Activated B cell treated with CpG ODN at 0.5 μM for 24 hours (primary cell): ENCODE measurements around the gene TRIM65. TPM values are rescaled to one million over a fixed set of nuclear protein-coding genes. Genes with fewer than 3 reads are reported as not detected.
A peak's percentile ranks its signal among the peaks of the same experiment; 100 is the strongest.

Experiments
- ATAC-seq: fragments of 200-7000 bp; cut with Tn5 transposase; one replicate; pipeline ENCODE4 v1.10.0; 2021; ENCODE audit warnings: low read depth, mild to moderate bottlenecking, moderate library complexity
- CTCF ChIA-PET: fragments of 350-600 bp; sonication (Branson Sonifier 250); formaldehyde crosslinking; loops from one replicate; lab custom pipeline; 2021; ENCODE audit warnings: antibody characterized with exemption; lab: Charles Lee
- POLR2A ChIA-PET: fragments of 350-600 bp; sonication (Branson Sonifier 250); formaldehyde crosslinking; loops from one replicate; lab custom pipeline; 2021; ENCODE audit warnings: antibody characterized with exemption; lab: Charles Lee
- DNase-seq: peaks from one replicate; pipeline ENCODE4 v3.0.0; 2022
- H3K27ac Mint-ChIP-seq: one replicate; pipeline ENCODE4 v1.8.0; 2020; ENCODE audit warnings: mixed read lengths
- H3K27me3 Mint-ChIP-seq: one replicate; pipeline ENCODE4 v1.8.0; 2021; ENCODE audit warnings: mixed read lengths
- H3K36me3 Mint-ChIP-seq: one replicate; pipeline ENCODE4 v1.8.0; 2021; ENCODE audit warnings: low read depth, mixed read lengths
- H3K4me1 Mint-ChIP-seq: one replicate; pipeline ENCODE4 v1.8.0; 2021; ENCODE audit warnings: mixed read lengths
- H3K4me3 Mint-ChIP-seq: one replicate; pipeline ENCODE4 v1.8.0; 2020; ENCODE audit warnings: mild to moderate bottlenecking, mixed read lengths
- H3K9me3 Mint-ChIP-seq: one replicate; pipeline ENCODE4 v1.8.0; 2020; ENCODE audit warnings: mixed read lengths
- intact Hi-C: fragments of 100-400 bp; cut with micrococcal nuclease; formaldehyde crosslinking; loops from one replicate; pipeline ENCODE4 v1.15.1; 2024
- total RNA-seq: library from RNA; stranded (reverse); gene quantifications from 2 replicates; pipeline ENCODE4 v1.2.3, GENCODE V29; 2022
- TF ChIP-seq, protein P1 (sequence below): fragments of 200-600 bp; IDR thresholded peaks from one replicate; pipeline ENCODE4 v1.8.0; 2022; ENCODE audit warnings: antibody characterized with exemption, mild to moderate bottlenecking

The TRIM65 gene
- total RNA-seq, 1 donor from 2014 or later, result 22.4 TPM

DNA sequence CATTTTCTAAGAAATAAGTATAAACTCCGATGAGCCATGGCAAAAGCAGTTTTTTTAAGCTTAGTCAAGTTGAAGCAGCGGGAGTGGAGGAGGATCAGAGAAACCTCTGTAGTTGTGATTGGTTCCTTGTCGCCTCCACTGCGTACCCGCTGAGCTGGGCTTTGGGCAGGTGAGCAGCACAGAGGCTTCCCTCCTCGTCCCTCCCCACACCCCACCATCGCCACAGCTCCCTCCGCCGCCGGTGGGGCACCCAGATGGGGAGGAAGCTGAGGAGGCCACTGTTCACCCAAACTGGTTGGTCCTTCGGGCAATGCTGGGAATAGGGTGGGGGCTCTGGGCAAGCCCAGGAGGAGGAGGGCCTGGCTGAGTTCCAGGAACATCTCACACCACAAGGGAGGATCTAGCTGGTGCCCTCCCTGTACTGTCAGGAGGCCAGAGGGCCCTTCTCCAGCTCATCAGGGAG is 13.1 kb upstream of the TRIM65 start:
- Mint-ChIP-seq H3K4me1 (peaks cover 6% of the 10 kb centered on the region), H3K27ac (no peak overlapping the region), H3K27me3 (no peaks in the 10 kb centered on the region), H3K36me3 (peaks cover 7% of the 10 kb centered on the region), H3K9me3 (no peaks in the 10 kb centered on the region), H3K4me3 (no peak overlapping the region)
- ATAC-seq (no peak), DNase-seq (no peak)
- TF ChIP-seq, protein P1, sequence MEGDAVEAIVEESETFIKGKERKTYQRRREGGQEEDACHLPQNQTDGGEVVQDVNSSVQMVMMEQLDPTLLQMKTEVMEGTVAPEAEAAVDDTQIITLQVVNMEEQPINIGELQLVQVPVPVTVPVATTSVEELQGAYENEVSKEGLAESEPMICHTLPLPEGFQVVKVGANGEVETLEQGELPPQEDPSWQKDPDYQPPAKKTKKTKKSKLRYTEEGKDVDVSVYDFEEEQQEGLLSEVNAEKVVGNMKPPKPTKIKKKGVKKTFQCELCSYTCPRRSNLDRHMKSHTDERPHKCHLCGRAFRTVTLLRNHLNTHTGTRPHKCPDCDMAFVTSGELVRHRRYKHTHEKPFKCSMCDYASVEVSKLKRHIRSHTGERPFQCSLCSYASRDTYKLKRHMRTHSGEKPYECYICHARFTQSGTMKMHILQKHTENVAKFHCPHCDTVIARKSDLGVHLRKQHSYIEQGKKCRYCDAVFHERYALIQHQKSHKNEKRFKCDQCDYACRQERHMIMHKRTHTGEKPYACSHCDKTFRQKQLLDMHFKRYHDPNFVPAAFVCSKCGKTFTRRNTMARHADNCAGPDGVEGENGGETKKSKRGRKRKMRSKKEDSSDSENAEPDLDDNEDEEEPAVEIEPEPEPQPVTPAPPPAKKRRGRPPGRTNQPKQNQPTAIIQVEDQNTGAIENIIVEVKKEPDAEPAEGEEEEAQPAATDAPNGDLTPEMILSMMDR, result no peak
- intact Hi-C loops, result loop anchor here (10.0 kb wide), 1 partner anchor 365 kb away; no protein-coding TSS in a partner anchor
- ChIA-PET CTCF (interaction anchor here (1.3 kb wide), 1 partner anchor 95 kb away, joined by 9 read pairs; no protein-coding TSS in a partner anchor), POLR2A (no interaction called here)

DNA sequence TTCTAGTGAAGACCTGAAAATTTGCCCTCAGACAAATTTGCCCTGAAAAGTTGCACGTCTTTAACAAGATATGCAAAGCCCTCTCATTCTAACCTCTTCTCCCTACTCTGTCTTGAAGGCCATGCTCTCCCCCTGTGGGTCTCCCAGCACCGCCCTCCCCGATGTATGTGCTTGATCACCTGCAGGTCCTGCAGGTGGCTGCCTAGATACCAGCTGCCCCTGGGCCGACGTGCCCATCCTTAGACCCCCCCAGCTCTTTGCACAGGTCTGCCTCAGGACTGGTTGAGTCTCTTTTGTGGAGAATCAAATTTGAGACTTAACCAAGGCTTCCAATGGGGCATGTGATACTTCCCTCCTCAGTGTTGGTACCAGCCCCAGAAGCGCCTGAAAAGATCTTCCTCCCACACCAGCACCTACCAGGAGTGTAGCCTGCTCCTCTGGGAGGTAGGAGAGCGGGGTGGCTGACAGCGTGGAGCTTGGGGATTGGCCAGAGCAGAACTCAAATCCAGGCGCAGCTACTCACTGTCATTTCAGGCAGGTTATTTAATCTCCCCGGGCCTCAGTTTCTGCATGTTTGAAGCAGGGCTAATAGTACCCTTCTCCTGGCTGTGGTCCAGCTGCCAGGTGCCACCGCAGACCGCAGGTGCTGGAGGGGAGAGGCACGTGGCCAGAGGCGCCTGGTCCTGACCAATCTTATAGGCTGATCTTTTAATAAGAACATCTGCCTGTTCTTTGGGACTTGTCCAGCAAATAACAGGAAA is 12.5 kb upstream of the TRIM65 start:
- peaks cover 4% of the 10 kb centered on the region for H3K36me3 Mint-ChIP-seq
- TF ChIP-seq, protein P1, result no peak
- no peak for DNase-seq
- H3K4me1 Mint-ChIP-seq, result peaks cover 6% of the 10 kb centered on the region
- intact Hi-C loops, result loop anchor here (10.0 kb wide), 1 partner anchor 366 kb away; no protein-coding TSS in a partner anchor
- ATAC-seq, result no peak
- H3K27me3 Mint-ChIP-seq, result no peaks in the 10 kb centered on the region
- ChIA-PET CTCF (interaction anchor here (1.3 kb wide), 1 partner anchor 96 kb away, joined by 9 read pairs; no protein-coding TSS in a partner anchor), POLR2A (no interaction called here)
- no peak overlapping the region for H3K4me3 Mint-ChIP-seq
- H3K9me3 Mint-ChIP-seq, result no peaks in the 10 kb centered on the region
- no peak overlapping the region for H3K27ac Mint-ChIP-seq

DNA sequence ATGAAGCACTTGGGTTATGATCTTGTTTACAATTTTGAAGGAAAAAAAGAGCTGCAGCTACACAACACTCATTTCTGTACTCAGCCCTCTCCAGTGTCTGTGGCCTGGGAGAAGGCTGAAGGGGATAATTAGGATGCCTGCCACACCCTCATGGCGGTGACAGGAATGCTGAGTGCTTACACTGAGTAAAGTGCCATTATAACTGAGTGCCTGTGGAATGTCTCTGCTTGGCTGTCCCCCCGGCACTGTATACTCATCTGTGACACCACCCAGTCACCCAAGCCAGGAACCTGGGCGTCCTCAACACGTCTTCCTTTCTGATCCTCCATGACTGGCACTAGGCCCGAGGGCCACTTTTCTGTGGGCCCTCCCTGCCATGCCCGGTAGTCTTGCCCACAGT is 11.4 kb upstream of the TRIM65 start:
- Mint-ChIP-seq H3K4me1 (peaks cover 11% of the 10 kb centered on the region), H3K27ac (no peak overlapping the region), H3K9me3 (no peaks in the 10 kb centered on the region), H3K27me3 (no peaks in the 10 kb centered on the region), H3K36me3 (no peaks in the 10 kb centered on the region), H3K4me3 (no peak overlapping the region)
- ChIA-PET CTCF (no interaction called here), POLR2A (interaction anchor here (0.5 kb wide), 1 partner anchor 439 kb away, joined by 3 read pairs; no protein-coding TSS in a partner anchor)
- ATAC-seq, result no peak
- no peak for DNase-seq
- TF ChIP-seq, protein P1, result no peak
- intact Hi-C loops, result loop anchor here (10.0 kb wide), 1 partner anchor 367 kb away; no protein-coding TSS in a partner anchor

DNA sequence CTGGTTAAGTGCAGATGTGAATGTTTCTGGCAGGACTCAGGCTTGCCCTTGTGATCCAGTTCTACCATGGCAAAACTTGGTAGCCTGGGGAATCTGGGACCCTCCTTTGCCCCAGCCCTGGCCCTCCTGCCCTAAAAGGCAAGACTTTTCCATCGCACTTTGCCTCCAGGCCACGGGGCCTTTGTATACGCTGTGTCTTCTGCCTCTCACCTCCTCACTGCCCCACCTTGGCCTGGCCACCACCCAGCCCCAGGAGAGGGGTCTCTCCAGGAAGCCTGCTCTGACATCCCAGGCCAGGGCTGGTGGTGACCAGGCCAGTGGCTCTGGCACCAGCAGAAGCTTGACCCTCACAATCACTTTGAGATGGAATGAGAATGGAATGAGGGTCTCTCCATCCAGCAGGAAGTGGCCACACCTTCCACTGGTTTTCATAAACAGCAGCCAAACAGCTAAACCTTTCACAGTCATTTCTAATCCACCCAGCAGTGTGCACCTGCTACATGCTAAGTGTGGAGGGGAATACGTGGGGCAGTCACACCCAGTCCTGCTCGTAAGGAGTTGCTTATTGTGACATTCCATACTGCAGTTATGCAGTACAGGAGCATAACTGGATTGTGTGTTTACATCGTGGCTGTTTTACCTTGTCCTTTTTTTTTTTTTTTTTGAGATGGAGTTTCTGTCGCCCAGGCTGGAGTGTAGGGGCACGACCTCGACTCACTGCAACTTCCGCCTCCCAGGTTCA is 9.6 kb upstream of the TRIM65 start:
- Mint-ChIP-seq H3K4me3 (no peak overlapping the region), H3K27me3 (no peaks in the 10 kb centered on the region), H3K4me1 (peaks cover 11% of the 10 kb centered on the region), H3K9me3 (no peaks in the 10 kb centered on the region), H3K36me3 (peaks cover 10% of the 10 kb centered on the region), H3K27ac (peak overlapping the region; percentile 50)
- ChIA-PET POLR2A (interaction anchor here (0.6 to 3.5 kb wide), 9 partner anchors 10 to 644 kb away, joined by 4 to 30 read pairs (median 8); partner anchors contain the start of gene TRIM65), CTCF (interaction anchor here (1.3 to 4.1 kb wide), 4 partner anchors 98 to 276 kb away, joined by 3 to 47 read pairs (median 10); no protein-coding TSS in a partner anchor)
- ATAC-seq (no peak), DNase-seq (no peak)
- intact Hi-C loops, result loop anchor here (10.0 kb wide), 1 partner anchor 368 kb away; no protein-coding TSS in a partner anchor
- TF ChIP-seq, protein P1, result no peak
